Stimulated activated CD8-positive, alpha-beta memory T cell treated with anti-CD3 and anti-CD28 coated beads, Interleukin-7, amount 100 ng/mL, for 48 hours (primary cell): ENCODE measurements around the gene GID8.

Source experiments
- DNase-seq, 2 donors: peaks; one replicate each; pipeline ENCODE4 v3.0.0-alpha.2; 2020; ENCODE audit warnings: low read depth in 1 of 2; ENCODE audit errors: extremely low read depth in 1 of 2

The GID8 gene

GRCh38 chr20:62938105-62938888, at the start of gene GID8:
GID8 (plus strand) TSS chr20:62938147; CDS start chr20:62941503, 3,356 bp downstream.
- no peak for DNase-seq

GRCh38 chr20:62888406-62888805, 49.5 kb upstream of the GID8 start:
- DNase-seq = no peak

GRCh38 chr20:62888910-62889309, 49.0 kb upstream of the GID8 start:
- DNase-seq = no peak

DNA sequence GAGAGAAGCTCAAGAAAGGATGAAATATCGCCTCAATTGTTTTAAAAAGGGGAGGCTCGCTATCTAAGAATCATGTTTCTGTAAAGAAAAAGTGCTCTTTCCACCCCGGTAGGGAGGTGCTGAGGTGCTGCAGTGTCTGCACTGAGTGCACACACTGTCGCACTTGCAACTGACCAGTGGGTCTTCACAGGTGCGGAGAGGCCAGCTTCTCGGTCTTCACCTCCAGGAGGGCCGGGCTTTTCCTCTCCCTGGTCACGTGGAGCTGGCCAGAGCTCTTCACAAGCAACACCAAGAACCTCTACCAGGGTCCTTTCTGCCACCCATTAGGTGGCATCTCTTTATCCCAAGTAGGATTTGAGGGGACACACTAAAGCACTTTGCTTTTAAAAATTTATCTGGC, 48.5 kb upstream of the GID8 start:
- DNase-seq = no peak

GRCh38 chr20:62889871-62890270, 48.1 kb upstream of the GID8 start:
- DNase-seq = no peak

- DNase-seq = no peak
Observed at GRCh38 chr20:62890444-62890843, 47.5 kb upstream of the GID8 start.

DNA sequence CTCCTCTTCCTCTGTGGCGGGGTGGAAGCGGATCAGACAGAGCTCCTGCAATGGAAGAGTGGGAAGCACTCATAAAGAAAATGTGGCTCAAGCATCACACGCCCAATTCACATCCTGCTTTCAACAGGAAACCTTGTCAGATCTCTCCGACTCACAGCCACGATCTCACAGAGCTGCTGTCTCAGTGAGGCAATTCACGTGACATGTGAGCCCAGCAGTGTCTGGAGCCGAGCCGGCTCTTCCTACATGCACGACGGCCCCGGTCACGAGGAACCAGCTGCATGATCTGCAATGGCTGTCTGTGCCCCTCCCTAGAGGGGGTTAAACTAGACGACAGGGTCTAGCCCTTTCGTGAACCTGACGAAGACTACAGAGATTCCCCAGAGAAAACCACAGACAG, 46.8 kb upstream of the GID8 start:
- DNase-seq = no peak

GRCh38 chr20:62892348-62893304, 45.3 kb upstream of the GID8 start:
- DNase-seq = no peak

DNA sequence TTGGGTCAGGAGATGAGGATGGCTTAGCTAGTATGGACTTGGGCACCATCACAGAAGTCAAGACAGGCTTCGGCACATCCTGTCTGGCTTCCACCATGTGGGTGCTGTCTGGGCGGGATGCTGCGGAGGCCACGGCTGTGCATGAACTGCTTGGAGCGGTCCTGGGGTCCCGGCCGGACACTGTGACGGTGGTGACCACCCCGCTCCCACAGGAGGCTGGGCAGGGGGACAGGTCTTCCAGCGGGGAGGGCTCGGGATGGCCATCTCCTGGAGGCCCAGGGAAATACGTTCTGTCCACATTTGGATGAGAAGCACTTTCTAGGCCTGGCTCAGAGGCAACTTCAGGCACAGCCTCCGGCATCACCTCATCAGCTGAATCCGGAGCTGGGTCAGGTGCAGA, 44.2 kb upstream of the GID8 start:
- DNase-seq = no peak

DNA sequence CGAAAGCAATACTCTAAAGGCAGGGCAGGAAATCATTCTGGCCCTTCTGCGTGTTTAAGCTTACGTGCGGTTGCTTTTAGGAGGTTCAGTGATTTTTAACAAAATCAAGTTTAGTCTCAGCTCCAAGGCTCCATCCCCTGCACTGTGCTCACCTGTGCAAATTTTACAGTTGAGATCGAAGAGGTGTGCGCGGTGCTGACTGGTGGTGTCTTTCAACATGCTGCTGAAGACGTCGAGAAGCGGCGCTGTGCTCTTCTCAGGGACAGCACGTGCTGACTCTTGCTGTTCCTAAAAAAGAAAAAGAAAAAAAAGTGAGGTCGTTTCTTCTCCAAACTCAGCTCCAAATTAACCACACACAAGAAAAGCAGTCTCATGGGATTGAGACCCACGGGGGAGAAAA, 43.7 kb upstream of the GID8 start:
- no peak for DNase-seq

DNA sequence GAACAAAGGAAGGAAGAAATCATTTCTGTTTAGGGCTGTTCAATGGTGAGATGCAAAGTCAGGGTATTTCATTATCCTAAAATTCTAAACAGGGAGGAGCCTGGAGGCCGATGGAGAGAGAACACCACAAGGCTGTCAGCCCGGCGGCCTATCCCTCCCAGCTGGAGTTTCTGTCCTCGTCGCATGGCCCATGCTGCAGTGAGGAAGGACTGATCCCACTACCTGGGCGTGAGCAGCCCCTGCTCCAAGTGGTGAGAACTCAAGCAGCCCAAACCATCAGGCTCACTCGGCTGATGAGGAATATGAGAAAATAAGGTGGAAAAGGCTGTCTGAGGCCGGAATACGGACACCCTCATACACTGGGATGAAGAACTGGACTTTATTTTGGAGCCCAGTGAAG, 42.4 kb upstream of the GID8 start:
- DNase-seq = no peak

DNA sequence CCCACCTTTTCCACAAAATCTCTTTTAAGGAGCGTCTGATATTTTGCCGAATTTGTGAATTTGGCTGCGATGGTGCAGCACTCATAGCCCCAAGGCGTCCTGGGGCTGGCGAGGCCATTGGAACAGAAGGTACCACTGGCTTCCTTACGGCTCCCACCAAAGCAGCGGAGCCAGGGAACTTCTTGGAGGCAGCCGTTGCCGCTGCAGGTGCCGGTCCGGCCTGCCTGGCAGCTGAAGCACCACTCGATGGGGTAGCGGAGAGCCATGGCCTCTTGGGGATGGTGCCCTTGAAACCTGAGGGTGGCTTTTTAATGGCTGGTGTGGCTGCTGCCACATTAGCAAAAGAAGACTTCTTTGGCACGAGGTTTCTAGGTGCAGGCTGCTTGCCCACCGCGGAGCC, 41.4 kb upstream of the GID8 start:
- no peak for DNase-seq

- no peak for DNase-seq
Observed at GRCh38 chr20:62897666-62898065, 40.3 kb upstream of the GID8 start.

DNA sequence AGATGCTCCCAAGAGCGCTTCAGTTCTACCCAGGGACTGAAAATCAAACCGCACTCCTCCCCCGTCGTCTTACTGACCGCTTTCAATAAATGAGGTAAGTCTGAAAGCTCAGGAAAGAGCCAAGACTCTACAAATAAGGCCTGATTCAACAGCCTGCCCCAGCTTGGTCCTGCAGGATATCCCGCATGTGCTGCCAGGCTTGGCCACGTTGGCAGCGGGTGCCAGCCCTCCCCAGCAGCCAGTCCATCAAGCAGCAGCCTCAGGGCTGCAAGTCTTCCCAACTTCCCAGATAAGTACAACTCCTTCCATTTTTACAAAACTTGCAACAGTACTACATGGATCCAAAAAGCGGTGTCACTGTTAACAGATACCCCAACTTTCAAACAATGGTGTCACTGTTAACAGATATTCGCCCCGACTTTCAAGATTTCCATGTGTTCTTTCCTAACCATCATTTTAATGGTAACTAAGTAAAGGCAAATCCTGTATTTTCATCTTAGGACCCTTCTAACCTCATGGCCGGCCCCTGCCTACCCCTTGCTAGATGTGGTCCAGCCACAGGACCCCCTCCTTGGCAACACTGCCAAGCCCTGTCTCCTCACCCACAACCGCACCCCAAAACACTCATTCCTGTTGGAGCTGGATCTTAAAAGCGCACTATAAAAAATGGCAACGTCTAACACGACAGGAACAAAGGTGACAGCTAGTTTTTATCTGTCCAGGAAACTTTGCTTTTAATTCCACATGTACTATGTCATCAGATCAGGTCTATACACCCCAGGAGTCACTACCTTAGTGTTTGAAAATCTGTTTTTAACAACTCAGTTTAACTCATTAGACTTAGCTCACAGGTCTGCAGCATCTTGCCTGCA, 39.6 kb upstream of the GID8 start:
- DNase-seq = no peak

DNA sequence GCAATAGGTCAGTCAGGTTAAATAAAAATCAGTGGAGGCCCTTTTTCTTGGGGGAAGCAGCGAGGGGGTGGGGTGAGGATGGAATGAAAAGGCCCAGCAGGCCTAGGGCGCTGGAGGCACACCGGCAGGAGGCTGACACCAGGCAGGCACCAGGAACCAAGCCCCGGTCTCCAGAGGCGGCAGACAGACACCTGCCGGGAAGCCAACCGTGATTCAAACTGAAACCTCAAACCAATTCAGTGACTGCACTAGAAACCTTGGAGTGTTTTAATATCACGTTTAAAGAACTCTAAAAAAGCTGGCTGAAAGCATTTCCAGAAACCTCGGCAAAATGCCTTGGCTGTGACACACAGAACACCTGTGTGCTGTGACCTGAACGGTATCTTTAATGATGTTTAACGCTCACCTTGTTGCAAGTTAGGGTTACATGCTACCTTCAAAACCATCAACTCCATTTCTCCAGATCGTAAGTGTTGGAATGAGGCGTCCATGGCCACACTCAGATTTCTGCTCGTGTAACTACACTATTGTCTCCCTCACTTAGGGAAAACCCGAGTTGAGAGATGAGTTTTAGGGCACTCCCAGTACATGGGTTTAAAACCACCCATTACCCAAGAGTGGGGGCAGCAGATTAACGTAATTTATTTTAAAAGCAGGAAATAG, 38.8 kb upstream of the GID8 start:
- peak in 1 of 2 donors; percentile 37 for DNase-seq

- no peak for DNase-seq
Observed at GRCh38 chr20:62899633-62900051, 38.3 kb upstream of the GID8 start.

DNA sequence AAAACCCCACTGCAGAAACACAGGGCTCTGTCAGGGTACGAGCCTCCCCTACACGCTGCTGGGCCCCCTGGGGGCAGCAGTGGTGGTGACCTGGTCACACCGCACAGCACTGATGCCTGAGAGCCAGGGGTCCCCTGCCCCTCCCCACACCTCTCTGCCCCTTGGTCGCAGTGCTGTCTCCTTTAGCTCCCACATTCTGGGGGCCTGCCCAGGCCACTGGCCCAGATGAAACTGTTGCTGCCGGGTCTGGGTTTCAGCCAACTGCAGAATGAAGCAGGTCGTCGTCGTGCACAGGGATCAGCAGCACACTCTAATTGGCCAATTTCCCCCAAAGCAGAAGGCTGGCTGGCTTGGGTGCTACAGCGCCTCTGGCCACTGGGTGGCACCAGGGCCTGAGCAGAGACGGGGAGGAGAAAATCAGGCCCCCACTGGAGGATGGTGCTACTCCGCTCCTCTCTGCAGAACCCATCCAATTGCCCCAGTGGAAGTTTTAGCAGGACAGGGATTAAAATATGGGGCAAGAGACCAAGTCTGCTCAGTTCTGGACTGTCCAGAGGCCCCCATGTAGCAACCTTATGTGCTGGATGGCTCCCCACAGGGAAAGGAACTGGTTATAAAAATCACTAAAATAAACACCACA, 37.8 kb upstream of the GID8 start:
- DNase-seq = peak in 1 of 2 donors; percentile 48

DNA sequence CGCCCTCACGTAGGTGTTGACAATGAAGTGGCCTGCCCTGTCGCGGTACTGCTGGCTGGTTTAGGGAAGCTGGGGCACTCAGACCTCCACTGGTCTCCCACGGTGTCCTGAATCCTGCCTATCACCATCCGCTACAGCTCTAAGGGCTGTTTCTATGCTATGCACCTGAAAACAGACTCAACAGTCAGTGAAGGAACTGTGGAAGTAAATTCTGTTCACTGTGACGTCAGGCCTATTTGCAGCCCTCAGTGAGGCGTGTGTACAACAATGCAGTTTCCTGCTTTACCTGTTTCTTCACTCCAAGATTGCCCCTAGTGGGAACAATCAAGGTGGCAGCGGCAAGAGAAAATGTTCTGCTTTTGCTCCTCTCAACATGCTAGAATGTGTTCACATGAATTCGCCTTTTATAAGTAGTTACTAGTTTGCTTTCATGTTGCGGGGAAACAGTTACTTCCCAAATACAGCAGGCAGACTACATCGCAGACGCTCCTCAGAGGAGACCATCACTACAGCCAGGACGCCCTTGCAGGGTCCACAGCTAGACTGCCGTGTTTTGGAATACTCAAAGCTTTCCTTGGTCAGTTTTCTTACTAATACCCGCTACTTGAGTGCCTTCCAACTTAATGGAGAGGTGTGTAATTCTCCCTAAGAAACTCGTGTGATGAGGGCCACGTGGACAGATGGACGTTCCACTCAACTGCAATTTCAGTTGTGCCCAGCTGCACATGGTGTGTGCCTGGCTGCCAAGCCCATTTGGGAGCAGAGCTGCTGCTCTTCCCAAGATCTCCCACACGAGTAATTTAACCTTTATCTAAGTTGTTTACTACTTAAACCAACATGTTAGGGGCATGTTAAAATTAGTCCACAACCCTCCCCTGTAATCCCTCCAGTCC, 37.0 kb upstream of the GID8 start:
- no peak for DNase-seq

DNA sequence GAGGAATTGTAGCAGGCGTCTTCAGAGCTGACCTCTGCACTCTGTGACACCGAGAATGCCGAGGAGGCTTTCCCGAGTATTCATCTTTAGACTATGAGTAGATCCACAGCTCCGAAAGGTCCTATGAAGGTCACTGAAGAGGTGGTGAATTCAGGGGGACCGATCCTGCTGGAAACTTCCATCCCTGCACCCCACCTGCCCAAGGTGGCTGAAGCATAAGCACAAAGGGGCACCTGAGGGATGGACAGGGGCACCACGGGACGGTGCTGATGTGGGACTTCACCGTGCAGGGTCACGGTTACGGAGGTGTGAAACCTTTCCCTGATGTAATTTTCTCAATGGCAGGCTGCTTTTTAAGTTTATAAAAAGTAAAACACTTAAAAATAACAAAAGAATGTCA, 36.1 kb upstream of the GID8 start:
- DNase-seq = no peak
